Stimulated activated CD8-positive, alpha-beta memory T cell treated with anti-CD3 and anti-CD28 coated beads, Interleukin-15, amount 100 ng/mL, for 24 hours (primary cell): ENCODE data around the gene DNAJB6.

Experiments
- DNase-seq: peaks from one replicate; pipeline ENCODE4 v3.0.0-alpha.2; 2020; ENCODE audit warnings: low read depth

Gene DNAJB6

GRCh38 chr7:157466867-157467261, 130.1 kb downstream of the DNAJB6 start:
- DNase-seq, result no peak
